NCI-H446 (cell line): ENCODE measurements around the gene WDPCP.
"Not testable (repeated sequence)": the region's sequence is repeated elsewhere in the genome, so short reads cannot be mapped to it uniquely, and the experiment has no call there.

ENCODE experiments used
- DNase-seq, 2 experiments: peaks; one replicate each; lab custom pipeline; 2025; lab: John Stamatoyannopoulos, UW

The WDPCP gene

DNA sequence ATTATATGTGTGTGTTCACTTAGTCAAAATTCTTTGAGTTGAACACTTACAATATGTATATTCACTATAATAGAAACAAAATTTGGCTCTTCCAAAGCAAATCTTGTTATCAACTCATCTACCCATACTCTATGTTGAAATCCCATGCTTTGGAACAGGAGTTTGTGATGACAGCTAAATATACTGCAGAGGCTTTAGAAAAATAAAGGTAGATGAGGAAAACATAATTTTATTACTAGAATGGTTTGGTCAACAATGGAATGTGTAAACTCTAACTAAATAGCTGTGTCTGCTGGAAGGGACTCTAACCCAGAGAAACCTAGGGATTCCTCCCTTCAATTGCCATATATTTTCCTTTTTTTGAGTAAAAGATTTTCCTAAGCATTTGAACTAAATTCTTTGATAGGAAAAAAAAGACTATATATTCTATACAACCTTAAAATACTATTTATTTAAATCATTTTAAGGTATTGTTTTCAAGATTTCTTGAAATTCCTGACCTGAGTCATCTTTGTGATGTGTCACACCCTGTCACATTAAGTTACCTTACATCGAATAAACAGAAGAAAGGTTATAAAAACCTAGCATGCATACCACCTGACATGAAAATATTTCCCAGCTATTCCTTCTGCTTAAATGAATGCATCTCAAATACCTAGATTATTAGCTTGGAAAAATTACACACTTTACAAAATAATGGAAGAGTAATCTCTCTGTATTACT lies 362.2 kb downstream of the WDPCP start:
- no peak for DNase-seq

DNA sequence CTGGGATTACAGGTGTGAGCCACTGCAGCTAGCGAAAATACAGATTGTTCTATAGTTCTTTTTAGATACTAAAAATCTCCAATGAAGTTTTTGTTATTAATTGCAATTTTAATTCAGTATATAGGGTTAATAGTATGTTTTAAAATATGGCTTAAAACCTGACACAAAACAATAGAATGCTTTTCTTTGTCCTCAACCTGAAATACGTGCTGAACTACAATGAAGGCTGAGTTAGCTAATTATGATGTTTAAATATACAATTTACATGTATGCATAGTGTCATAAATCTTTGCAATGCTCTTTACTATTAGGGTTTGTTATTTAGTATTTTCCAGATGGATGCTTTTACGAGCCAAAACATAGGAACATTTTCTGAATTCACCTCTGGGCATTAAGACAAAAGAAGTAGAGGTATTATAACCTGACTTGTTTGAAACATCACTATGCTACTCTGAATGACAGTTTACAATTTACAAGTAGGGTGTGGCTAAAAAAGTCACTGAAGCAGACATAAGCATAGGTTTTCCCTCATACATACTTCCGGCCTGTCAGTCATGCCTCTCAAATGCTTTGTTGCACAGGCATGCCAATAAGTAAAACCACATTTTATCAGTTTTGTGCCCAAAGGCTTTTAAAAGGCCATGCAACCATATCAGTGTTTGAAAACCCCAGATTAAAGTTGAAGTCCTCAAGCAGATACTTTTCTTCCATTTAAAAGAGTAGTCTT lies 369.3 kb downstream of the WDPCP start:
- no peak for DNase-seq

DNA sequence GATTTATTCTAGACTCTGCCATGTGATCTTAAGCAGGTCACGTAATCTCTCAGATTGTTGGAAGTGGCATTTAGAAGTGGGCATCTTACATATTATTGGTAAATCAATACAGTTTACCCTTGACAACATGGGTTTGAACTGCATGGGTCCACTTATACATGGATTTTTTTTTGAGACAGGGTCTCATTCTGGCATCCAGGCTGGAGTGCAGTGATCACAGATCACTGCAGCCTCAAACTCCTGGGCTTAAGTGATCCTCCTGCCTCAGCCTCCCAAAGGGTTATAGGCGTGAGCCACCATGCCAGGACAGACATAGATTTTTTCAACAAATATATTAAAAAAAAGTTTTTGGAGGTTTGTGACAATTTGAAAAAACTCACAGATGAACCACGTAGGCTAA lies 393.0 kb downstream of the WDPCP start:
- no peak for DNase-seq

DNA sequence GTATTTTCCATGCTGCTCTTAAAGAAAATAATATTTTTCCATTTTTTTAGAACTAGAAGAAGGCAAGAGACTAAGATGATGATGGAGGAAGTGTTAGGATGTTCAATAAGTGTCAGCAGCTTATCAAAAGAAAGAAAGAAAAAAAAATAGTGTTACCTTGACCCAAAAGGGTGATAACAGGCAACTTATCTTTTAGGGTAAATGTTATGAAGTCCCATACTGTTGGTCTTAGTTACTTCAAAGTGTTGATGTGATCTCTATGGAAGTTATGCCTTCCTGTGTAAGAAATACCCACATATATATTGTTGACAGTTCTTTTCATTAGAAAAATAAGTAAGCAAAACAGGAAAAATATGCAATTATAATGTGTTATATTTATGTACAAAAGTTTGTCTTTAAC lies 394.1 kb downstream of the WDPCP start:
- DNase-seq = no peak

DNA sequence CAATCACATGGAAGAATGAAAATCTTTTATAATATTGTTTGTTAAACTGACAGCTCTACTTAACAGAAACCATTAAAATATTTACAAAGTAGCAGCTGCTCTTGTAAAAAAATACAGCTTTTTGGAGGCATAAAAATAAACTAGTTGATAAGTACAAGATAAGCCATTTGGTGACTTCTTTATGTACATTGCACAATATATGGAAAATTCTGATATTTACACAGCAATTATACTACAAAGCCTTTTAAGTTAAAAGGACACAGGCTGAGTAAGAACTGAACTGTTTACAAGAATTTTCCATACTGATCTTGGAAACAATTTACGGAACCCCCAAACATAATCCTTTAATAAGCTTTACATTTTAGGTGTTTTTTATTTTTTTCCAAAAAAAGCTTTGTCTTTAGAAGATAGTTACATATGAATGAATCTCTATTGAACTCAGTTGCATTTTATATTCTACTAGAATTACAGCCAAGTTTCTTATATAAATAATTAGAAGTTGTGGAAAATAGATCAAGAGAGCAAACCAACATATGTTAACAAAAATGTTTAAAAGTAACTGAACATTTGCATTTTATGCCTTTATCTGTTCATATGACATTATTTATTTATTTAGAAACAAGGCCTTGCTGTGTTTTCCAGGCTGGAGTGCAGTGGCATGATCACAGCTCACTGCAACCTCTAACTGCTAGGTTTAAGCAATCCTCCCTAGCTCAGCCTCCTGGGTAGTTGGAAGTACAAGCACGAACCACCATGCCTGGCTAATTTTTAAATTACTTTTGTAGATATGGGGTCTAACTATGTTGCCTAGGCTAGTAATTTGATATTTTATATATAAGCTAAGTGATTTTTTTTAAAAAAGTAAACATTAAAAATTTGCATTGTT lies 395.1 kb downstream of the WDPCP start:
- DNase-seq = no peak

DNA sequence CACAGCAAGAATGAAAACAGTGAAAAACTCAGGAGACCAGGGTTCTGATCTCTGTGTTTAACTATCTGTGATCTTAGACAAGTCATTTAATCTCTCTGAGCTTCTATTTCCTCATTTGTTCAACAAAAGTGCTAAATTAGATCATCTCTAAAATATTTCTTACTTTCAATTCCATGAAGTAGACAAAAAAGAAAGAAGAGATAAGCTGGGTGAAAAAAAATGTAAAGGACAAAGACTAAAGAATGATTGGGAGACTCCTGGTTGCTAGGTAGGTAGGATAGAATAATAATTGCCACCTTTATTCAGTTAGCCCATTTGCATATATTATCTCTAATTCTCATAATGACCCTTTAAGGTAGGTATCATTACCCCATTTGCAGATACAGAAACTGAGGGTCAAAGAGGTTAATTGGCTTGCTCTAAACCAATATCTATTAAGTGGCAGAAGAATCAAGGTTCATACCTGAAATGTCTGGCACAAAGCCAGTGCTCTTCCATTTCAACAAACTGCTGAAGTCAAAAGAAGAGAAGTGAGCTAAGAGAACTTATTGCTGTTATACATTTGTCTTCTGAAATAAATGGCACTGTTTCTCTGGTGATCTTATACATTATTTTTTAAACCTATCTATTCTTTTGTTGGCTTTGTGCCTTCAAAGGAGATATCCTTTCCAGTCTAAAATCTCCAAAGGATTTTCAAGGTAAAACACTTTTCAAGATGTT lies 395.9 kb downstream of the WDPCP start:
- DNase-seq = no peak

DNA sequence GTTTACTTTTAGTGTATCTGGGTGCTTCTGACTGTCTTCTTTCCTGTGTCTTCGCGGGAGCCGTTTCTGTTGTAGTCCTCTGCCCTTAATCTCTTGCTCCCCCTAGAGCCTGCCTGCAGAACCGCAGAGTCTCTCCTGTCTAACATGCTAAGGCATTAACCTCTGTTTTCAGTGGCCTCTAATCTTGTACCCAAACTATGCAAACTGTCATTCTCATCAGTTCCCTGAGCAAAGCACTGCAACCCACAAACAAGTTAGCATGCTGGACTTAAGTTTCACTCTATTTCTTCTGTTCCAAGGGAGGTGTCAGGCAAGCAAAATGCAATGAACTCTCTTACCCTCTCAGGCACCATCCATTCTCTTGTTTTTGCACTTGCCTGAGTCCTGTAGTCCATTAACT lies 399.3 kb downstream of the WDPCP start:
- DNase-seq = no peak

DNA sequence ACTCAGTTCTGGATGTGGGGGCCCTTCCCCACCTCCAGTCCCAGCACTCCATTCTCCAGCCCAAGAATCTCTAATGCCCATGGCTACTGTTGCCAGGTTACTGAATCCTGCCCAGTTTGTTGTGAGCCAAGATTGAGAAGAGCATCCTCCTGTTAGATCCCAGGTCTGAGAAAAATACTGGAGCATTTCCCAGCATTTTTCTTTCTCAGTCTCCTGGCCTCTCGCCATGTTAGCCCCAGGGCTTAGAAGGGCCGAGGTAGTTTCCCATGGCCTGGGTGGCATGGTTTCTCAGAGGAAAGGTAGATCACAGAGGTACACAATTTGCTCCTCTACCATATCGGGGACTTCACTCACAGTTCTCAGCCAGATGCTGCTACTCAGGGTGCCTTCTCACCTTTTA lies 401.9 kb downstream of the WDPCP start:
- DNase-seq = peak in 1 of 2 experiments; percentile 20

DNA sequence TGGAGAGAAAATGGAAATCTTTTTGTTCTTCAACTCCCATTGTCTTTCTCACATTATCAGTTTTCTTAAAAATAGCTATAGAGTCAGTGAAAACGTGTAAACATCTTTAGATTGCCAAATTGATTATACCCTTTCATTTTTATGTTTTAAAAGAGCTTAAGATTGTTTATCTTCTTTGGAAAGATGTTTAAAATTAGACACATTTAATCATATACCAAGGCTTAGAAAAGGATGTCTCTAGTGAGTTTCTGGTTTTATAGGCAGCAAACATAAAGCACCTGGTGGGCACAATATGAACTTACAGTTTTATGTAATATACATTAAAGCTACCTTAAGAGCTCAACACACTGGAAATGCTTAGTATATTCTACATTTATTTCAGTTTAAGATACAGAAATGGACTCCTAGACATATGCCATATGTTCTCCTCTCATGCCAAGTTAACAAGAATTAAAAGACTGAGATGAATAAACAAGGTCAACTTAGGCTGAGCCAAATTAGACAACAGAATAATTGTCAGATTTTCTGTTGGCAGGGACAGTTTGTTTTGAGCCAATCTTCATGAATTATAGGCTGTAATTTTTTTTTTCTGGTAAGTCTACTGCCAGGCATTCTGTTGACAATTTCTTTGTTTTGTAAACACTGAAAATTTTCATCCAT lies 425.0 kb downstream of the WDPCP start:
- DNase-seq = peak; percentile 6 to 70

DNA sequence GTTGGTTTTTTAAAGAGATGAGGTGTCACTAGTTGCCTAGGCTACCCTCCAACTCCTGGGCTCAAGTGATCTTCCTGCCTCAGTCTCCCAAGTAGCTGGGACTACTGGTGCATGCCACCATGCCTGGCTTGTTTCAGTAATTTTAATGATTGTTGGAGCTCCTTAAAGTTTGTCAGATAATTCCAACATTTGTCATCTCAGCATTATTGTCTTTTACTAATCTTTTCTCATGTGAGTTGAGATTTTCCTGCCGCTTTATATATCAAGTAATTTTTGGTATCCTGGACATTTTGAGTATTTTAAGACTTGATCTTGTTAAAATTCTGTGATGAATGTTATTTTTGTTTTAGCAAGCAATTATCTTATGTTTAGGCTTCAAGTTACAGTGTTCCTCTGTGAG lies 429.0 kb downstream of the WDPCP start:
- no peak for DNase-seq

DNA sequence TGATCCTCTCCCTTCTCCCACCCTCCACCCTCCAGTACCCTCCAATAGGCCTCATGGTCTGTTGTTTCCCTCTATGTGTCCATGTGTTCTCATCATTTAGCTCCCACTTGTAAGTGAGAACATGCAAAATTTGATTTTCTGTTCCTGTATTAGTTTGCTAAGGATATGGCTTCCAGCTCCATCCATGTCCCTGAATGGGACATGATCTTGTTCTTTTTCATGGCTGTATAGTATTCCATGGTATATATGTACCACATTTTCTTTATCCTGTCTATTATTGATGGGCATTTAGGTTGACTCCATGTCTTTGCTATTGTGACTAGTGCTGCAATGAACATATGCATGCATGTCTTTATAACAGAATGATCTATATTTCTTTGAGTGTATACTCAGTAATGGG lies 451.6 kb downstream of the WDPCP start:
- not testable (repeated sequence) for DNase-seq

DNA sequence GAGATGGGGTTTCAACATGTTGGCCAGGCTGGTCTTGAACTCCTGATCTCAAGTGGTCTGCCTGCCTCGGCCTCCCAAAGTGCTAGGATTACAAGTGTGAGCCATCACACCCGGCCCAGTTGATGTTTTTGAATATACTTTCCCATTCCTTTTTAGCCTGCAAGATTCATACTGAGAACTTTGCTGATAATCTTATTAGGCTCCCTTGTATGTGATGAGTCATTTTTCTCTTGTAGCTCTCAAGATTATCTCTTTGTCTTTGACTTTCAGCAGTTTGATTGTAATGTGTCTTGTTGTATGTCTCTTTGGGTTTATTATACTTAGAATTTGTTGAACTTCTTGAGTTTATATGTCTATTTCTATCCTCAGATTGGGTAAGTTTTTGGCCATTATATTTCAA lies 456.3 kb downstream of the WDPCP start:
- no peak for DNase-seq

DNA sequence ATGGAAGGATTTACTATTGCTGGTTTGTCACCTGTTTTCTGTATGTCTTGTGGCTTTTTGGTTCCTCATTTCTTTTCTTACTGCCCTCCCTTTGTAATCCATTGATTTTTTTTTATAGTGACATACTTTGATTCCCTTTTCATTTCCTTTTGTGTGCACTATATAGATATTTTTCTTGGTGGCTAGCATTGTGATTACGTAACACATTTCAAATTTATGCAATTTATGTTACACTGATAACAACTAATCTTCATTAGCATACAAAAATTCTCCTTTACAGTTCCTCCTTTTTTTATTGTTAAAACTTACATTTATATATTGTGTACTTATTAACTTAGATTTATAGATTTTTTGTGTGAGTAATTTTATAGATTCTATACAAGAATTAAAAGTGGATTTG lies 457.1 kb downstream of the WDPCP start:
- DNase-seq = no peak

DNA sequence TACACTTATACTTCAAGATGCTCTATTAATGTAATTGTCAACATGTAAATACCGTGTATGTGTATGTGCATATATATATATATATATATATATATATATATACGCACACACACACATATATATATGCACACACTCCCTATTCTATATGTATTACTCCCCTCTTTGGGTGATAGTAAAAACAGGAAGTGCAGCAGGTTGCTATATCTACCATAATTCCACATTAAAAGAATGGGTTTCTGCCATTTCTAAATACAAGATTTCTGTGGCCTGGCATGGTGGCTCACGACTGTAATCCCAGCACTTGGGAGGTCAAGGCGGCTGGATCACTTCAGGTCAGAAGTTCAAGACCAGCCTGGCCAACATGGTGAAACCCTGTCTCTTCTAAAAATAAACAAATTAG lies 460.7 kb downstream of the WDPCP start:
- no peak for DNase-seq

DNA sequence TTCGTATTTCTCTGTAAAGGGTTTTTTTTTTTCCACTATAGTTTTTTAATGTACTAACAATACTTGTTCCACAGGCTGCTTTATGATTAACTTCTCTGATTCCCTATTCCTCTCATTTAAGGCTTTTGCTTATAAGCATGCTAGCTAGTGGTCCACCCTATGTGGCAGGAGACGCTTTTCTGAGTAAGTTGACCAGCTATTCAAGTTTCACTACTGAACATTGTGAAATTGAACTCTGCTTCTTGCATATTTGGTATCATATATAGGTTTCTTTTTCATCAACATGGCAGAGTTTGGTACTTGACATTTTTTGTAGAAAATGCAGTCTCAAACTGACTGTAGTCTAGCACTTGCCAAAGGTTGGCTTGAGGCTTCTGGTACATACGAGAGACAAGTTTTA lies 463.4 kb downstream of the WDPCP start:
- no peak for DNase-seq

DNA sequence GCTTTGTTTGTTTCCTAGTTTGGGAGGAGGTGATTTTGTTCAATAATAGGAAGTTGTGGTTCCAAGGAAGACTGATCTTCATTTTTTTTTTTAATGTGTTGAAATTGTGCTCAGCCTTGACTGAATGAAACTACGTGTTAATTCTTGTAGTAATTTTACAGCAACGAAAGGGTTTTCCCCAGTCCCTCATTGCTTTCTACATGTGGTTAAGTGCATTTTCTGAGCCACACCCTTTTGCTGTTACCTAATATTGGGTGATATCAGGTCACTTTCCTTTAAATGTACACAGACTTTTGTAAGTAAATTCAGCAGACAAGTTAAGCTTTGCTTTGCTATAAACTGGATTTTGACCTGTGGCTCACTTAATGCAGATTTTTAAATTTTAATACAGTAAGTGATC lies 464.1 kb downstream of the WDPCP start:
- DNase-seq = no peak

DNA sequence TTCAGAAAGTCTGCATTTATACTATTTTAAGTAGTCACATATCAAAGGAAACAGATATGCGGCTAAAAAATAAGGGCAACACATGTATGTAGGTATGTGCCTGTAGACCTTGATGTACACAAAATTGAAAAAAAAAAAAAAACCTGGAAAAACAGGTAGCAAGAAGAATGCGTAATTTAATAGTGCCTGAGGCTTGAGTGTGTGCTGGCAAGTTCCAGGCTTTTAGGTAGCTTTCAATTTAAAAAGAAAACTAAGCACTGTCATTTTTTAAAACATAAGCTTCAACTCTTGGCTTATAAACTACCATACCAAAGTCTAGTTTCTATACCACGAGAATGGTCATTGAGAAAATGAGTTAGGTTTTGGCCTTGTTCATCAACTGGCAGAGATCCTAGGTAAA lies 465.4 kb downstream of the WDPCP start:
- no peak for DNase-seq

DNA sequence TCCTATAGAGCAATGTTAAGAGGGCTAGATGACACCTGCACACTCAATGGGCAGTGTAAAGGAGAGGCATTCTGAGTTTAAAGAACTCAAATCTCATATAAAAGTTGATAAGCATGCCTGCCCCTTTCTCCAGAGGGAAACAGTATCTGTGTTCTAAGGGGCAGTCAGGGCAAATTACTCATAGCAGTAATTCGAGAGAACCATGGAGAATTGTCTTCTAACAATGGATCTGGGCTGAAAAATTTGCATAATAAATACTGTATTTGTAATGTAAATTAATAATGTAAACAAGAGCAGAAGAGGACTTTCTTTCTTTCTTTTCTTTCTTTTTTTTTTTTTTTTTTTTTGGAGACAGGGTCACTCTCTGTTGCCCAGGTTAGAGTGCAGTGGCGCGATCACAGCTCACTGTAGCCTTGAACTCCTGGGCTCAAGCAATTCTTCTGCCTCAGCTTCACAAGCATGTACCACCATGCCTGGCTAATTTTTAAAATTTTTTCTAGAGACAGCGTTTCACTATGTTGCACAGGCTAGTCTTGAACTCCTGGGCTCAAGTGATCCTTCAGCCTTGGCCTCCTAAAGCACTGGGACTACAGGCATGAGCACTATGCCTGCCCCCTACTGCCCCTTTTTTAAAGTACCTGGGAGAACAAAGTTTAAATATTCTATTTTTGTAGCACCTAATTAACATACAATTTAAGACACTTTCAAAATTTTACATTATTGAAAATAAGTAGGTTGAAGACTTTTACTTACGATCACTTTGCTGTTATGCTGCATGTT lies 467.0 kb downstream of the WDPCP start:
- no peak for DNase-seq

DNA sequence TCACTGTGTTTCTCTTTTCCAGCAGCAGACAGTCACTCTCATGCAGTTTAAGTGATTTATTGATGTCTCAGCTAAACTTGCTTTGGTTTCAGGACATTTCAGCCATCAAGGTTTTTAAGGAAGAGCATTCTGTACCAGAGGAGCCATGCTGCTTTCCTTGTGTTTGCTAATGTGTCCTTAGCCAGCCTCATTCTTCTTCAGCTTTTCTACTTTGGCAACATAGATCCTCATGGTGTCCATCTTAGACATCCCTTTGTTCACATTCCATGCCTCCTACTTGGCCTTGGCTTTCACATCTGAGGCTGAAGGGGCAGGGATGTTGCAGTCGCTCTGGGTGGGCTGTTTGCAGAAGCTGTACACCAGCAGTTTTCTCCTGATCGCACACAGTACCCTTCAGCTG lies 469.5 kb downstream of the WDPCP start:
- DNase-seq = no peak

DNA sequence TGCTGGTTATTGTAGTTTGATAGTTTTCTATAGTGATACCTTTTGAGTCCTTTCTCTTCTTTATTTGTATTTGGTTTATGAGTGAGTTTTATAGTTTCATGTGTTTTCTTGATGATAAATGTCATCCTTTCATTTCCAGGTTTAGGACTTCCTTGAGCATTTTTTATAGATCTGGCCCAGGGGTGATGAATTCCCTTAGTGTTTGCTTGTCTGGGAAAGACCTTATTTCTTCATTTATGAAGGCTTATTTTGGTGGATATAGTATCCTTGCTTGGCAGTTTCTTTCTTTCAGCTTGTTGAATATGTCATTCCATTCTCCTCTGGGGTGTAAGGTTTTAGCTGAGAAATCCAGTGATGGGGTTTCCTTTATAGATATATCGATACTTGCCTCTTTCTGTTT lies 483.8 kb downstream of the WDPCP start:
- DNase-seq = no peak

DNA sequence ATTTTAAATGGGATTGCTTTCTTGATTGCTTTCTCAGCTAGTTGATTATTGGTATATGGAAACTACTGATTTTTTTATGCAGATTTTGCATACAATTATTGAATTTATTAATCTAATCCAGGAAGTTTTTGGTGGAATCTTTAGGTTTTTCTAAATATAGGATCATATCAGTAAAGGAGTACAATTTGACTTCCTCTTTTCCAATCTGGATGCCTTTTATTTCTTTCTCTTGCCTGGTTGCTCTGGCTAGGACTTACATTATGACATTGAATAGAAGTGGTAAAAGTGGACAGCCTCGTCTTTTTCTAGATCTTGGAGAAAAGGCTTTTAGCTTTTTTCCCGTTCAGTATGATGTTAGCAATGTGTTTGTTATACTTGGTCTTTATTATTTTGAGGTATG lies 486.3 kb downstream of the WDPCP start:
- DNase-seq = no peak
